Eye (tissue), 1 donor: ENCODE data around the gene TSPAN15.
"Not testable (repeated sequence)": the region's sequence is repeated elsewhere in the genome, so short reads cannot be mapped to it uniquely, and the experiment has no call there.

ENCODE experiments used
- DNase-seq: peaks from one replicate; pipeline ENCODE4 v3.0.0-alpha.2; 2015

Gene TSPAN15

GRCh38 chr10:69504576-69505250 is 53.4 kb downstream of the TSPAN15 start:
- DNase-seq: no peak

- no peak for DNase-seq
Measured at GRCh38 chr10:69505636-69506318, 54.5 kb downstream of the TSPAN15 start.

GRCh38 chr10:69506487-69506833 is 55.2 kb downstream of the TSPAN15 start:
- no peak for DNase-seq

GRCh38 chr10:69506834-69507713 is 55.8 kb downstream of the TSPAN15 start:
- no peak for DNase-seq

- DNase-seq: no peak
Measured at GRCh38 chr10:69508738-69509340, 57.6 kb downstream of the TSPAN15 start.

- no peak for DNase-seq
Measured at GRCh38 chr10:69512901-69513300, 61.6 kb downstream of the TSPAN15 start.

GRCh38 chr10:69513617-69514016 is 62.4 kb downstream of the TSPAN15 start:
- no peak for DNase-seq

GRCh38 chr10:69515699-69516259 is 64.5 kb downstream of the TSPAN15 start:
- DNase-seq: peak; percentile 84

- DNase-seq: peak; percentile 60
Measured at GRCh38 chr10:69516316-69516715, 65.1 kb downstream of the TSPAN15 start.

GRCh38 chr10:69516796-69517195 is 65.5 kb downstream of the TSPAN15 start:
- DNase-seq: no peak

- no peak for DNase-seq
Measured at GRCh38 chr10:69517271-69517848, 66.1 kb downstream of the TSPAN15 start.

GRCh38 chr10:69527961-69528360 is 76.7 kb downstream of the TSPAN15 start:
- DNase-seq: no peak

- DNase-seq: no peak
Measured at GRCh38 chr10:69533658-69534057, 82.4 kb downstream of the TSPAN15 start.

- not testable (repeated sequence) for DNase-seq
Measured at GRCh38 chr10:69536521-69536920, 85.3 kb downstream of the TSPAN15 start.

GRCh38 chr10:69537449-69537848 is 86.2 kb downstream of the TSPAN15 start:
- DNase-seq: no peak

GRCh38 chr10:69538461-69538860 is 87.2 kb downstream of the TSPAN15 start:
- DNase-seq: no peak

GRCh38 chr10:69541463-69541862 is 90.2 kb downstream of the TSPAN15 start:
- DNase-seq: peak; percentile 4

GRCh38 chr10:69549959-69550358 is 98.7 kb downstream of the TSPAN15 start:
- DNase-seq: peak; percentile 19

- no peak for DNase-seq
Measured at GRCh38 chr10:69552268-69552667, 101.0 kb downstream of the TSPAN15 start.

- no peak for DNase-seq
Measured at GRCh38 chr10:69553328-69553727, 102.1 kb downstream of the TSPAN15 start.

- DNase-seq: no peak
Measured at GRCh38 chr10:69554611-69555010, 103.3 kb downstream of the TSPAN15 start.
